WI38 (cell line): ENCODE measurements around the gene SERINC5.

Source experiments
- H3K4me3 ChIP-seq: 2 replicates; pipeline ENCODE4 v1.5.1; 2011; ENCODE audit warnings: low read depth, mild to moderate bottlenecking, control low read depth, low read length
- CTCF ChIP-seq: IDR thresholded peaks from 2 replicates; pipeline ENCODE4 v1.5.1; 2012; ENCODE audit warnings: low read depth, mild to moderate bottlenecking, control low read depth, low read length

Gene SERINC5

DNA sequence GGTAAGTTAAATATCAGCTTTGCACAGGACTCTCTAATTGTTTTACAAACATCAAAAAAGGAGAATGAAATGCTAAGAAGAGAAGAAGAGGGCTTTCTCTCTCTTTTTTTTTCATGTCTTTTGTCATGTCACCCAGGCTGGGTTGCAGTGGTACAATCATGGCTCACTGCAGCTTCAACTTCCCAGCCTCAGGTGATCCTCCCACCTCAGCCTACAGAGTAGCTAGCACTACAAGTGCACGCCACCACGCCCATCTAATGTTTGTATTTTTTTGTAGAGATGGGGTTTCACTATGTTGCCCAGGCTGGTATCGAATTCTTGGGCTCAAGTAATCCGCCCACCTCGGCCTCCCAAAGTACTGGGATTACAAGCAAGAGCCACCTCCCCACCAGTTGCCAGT is 18.6 kb downstream of the SERINC5 start:
- TF ChIP-seq CTCF, result no peak

GRCh38 chr5:80234116-80234948 is 21.5 kb downstream of the SERINC5 start:
- no peak overlapping the region for H3K4me3 ChIP-seq
- no peak for TF ChIP-seq CTCF

More for the DNA sequence above, 18.6 kb downstream of the SERINC5 start:
- no peak overlapping the region for H3K4me3 ChIP-seq

GRCh38 chr5:80231693-80232092 is 24.2 kb downstream of the SERINC5 start:
- no peak for TF ChIP-seq CTCF
- H3K4me3 ChIP-seq, result no peak overlapping the region

- no peak for TF ChIP-seq CTCF
- H3K4me3 ChIP-seq, result no peak overlapping the region
Observed at GRCh38 chr5:80231243-80231642, 24.6 kb downstream of the SERINC5 start.

GRCh38 chr5:80230269-80230992 is 25.4 kb downstream of the SERINC5 start:
- TF ChIP-seq CTCF, result no peak
- no peak overlapping the region for H3K4me3 ChIP-seq

- no peak overlapping the region for H3K4me3 ChIP-seq
- no peak for TF ChIP-seq CTCF
Observed at GRCh38 chr5:80229902-80230255, 26.0 kb downstream of the SERINC5 start.

DNA sequence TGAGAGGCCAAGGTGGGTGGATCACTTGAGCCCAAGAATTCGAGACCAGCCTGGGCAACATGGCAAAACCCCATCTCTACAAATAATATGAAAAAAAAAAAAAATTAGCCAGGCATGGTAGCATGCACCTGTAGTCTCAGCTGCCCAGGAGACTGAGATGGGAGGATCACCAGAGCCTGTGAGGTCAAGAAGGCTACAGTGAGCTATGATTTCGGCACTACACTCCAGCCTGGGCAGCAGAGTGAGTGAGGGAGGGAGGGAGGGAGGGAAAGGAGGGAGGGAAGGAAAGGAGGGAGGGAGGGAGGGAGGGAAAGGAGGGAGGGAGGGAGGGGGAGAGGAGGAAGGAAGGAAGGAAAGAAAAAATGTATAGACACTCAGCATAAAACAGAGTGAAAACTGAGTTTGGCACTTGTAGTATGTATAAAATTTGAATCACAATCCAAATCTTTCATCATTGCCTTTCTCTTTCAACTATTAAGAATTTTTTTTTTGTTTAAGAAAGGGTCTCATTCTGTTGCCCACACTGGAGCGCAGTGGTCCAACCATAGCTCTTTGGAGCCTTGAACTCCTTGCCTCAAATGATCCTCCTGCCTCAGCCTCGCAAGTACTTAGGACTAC is 27.8 kb downstream of the SERINC5 start:
- no peak overlapping the region for H3K4me3 ChIP-seq
- TF ChIP-seq CTCF, result no peak
